Stimulated activated CD8-positive, alpha-beta memory T cell treated with anti-CD3 and anti-CD28 coated beads, Interleukin-2, amount 100 ng/mL, for 48 hours (primary cell): ENCODE measurements around the gene CKMT2.
"Not testable (repeated sequence)": the region's sequence is repeated elsewhere in the genome, so short reads cannot be mapped to it uniquely, and the experiment has no call there.

ENCODE experiments used
- DNase-seq, 2 donors: peaks; one replicate each; pipeline ENCODE4 v3.0.0-alpha.2; 2020; ENCODE audit warnings: low read depth in 2 of 2

The CKMT2 gene

GRCh38 chr5:81251922-81252321 lies 18.8 kb downstream of the CKMT2 start:
- DNase-seq, result no peak

GRCh38 chr5:81252904-81253303 lies 19.8 kb downstream of the CKMT2 start:
- DNase-seq, result no peak

- DNase-seq, result no peak
Observed at GRCh38 chr5:81253875-81254274, 20.8 kb downstream of the CKMT2 start.

- DNase-seq, result no peak
Observed at GRCh38 chr5:81254886-81255559, 21.9 kb downstream of the CKMT2 start.

- no peak for DNase-seq
Observed at GRCh38 chr5:81256766-81257165, 23.6 kb downstream of the CKMT2 start.

GRCh38 chr5:81262796-81263195 lies 29.7 kb downstream of the CKMT2 start:
- not testable (repeated sequence) for DNase-seq

- no peak for DNase-seq
Observed at GRCh38 chr5:81265101-81265500, 32.0 kb downstream of the CKMT2 start.

GRCh38 chr5:81268521-81269196 lies 35.5 kb downstream of the CKMT2 start:
- no peak for DNase-seq

- DNase-seq, result no peak
Observed at GRCh38 chr5:81269751-81270393, 36.8 kb downstream of the CKMT2 start.

GRCh38 chr5:81270394-81271027 lies 37.4 kb downstream of the CKMT2 start:
- not testable (repeated sequence) for DNase-seq

GRCh38 chr5:81283976-81284375 lies 50.9 kb downstream of the CKMT2 start:
- DNase-seq, result no peak

GRCh38 chr5:81286059-81286617 lies 53.0 kb downstream of the CKMT2 start:
- DNase-seq, result no peak

GRCh38 chr5:81288021-81288433 lies 54.9 kb downstream of the CKMT2 start:
- DNase-seq, result no peak

- DNase-seq, result no peak
Observed at GRCh38 chr5:81290146-81290545, 57.0 kb downstream of the CKMT2 start.

GRCh38 chr5:81292130-81292529 lies 59.0 kb downstream of the CKMT2 start:
- no peak for DNase-seq

- DNase-seq, result not testable (repeated sequence)
Observed at GRCh38 chr5:81294021-81294420, 60.9 kb downstream of the CKMT2 start.

GRCh38 chr5:81297531-81297930 lies 64.4 kb downstream of the CKMT2 start:
- DNase-seq, result no peak

GRCh38 chr5:81300921-81301270 lies 67.8 kb downstream of the CKMT2 start:
- DNase-seq, result no peak

GRCh38 chr5:81301271-81302015 lies 68.3 kb downstream of the CKMT2 start, which contains the start of gene ZCCHC9:
ZCCHC9 (plus strand) TSS chr5:81301587; CDS start chr5:81304758, 3,171 bp downstream.
- peak; percentile 88 to 89 for DNase-seq

- DNase-seq, result no peak
Observed at GRCh38 chr5:81302596-81302995, 69.5 kb downstream of the CKMT2 start.

GRCh38 chr5:81303563-81303962 lies 70.4 kb downstream of the CKMT2 start:
- DNase-seq, result no peak
